T1000 (cell line): ENCODE measurements around the gene ACAP1.

ENCODE experiments used
- DNase-seq: peaks from one replicate; lab custom pipeline; 2025; ENCODE audit warnings: mixed read lengths; lab: John Stamatoyannopoulos, UW

ACAP1 gene

GRCh38 chr17:7388856-7389255, 52.5 kb downstream of the ACAP1 start:
- DNase-seq = no peak

GRCh38 chr17:7389924-7390910, 53.9 kb downstream of the ACAP1 start:
- no peak for DNase-seq

GRCh38 chr17:7391307-7391706, 55.0 kb downstream of the ACAP1 start:
- no peak for DNase-seq

GRCh38 chr17:7392696-7393612, 56.6 kb downstream of the ACAP1 start:
- DNase-seq = no peak

GRCh38 chr17:7393613-7394451, 57.5 kb downstream of the ACAP1 start:
- DNase-seq = no peak

GRCh38 chr17:7394452-7395191, 58.3 kb downstream of the ACAP1 start, which contains the start of gene PLSCR3:
PLSCR3 (minus strand) TSS chr17:7394525; CDS start chr17:7394110, 415 bp downstream.
- DNase-seq = peak; percentile 86

- DNase-seq = no peak
Observed at GRCh38 chr17:7396147-7396546, 59.8 kb downstream of the ACAP1 start.

- DNase-seq = no peak
Observed at GRCh38 chr17:7398612-7399011, 62.3 kb downstream of the ACAP1 start.
